ENCODE measurements around the gene MAGI1. TPM values are rescaled to one million over a fixed set of nuclear protein-coding genes. Genes with fewer than 3 reads are reported as not detected.

The MAGI1 gene
- total RNA-seq, 1 experiment from 2014 or later, result 38.6 TPM

DNA sequence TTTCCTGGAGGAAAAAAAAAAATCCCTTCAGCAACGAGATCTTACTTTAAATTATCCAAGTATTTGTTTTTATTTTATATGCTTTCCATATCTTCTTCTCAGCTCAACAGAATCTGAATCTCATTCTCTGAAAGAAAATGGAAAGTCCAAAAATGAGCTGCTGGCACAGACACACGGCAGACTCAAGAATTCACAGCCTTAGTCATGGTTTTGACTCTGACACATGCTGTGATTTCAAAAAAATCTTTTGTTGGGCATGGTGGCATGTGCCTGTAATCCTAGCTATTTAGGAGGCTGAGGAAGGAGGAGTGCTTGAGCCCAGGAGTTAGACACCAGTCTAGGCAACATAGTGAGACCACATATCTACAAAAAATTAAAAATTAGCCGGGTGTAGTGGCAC, 565.0 kb downstream of the MAGI1 start:
- DNase-seq (ENCODE audit: low read depth, low spot score) (no peak), ATAC-seq (no peak)
- ChIA-PET POLR2A (no interaction called here), CTCF (no interaction called here), RAD21 (ENCODE audit: low non-redundant PET in 1 of 2, low total read pairs in 2 of 2, uncharacterized antibody in 2 of 2, unreplicated experiment in 2 of 2) (no interaction called here)
- intact Hi-C loops (cut with micrococcal nuclease), result no loop called here
- no peaks in the 10 kb centered on the region for H3K4me1 ChIP-seq (ENCODE audit: control insufficient read depth in 1 of 2, insufficient read depth in 2 of 2, low read length in 2 of 2)
- no peak overlapping the region for H3K4me3 ChIP-seq (replicated peaks in 1 of 2; ENCODE audit: low read depth in 1 of 2, low read length in 2 of 2)
- no peak overlapping the region for H3K27ac ChIP-seq (ENCODE audit: low read depth, low read length)
- H2AFZ ChIP-seq (ENCODE audit: low read depth, low read length, poor library complexity, severe bottlenecking), result no peak overlapping the region
- no TSS peak for BruUV-seq (replicated peaks)
- H3K4me2 ChIP-seq (ENCODE audit: low read length), result no peak overlapping the region
- H3K9me3 ChIP-seq (ENCODE audit: control insufficient read depth in 1 of 2, insufficient read depth in 1 of 2, low read depth in 1 of 2, low read length in 2 of 2), result no peaks in the 10 kb centered on the region
- H3K9me2 ChIP-seq (ENCODE audit: insufficient read depth), result no peaks in the 10 kb centered on the region
- TF ChIP-seq ZFX (IDR thresholded peaks at IDR 0.05) (no peak), CBX3 (IDR thresholded peaks at IDR 0.05; ENCODE audit: low read depth) (no peak), ELF1 (IDR thresholded peaks at IDR 0.05; ENCODE audit: borderline replicate concordance, low read depth) (no peak)
- TF ChIP-seq, protein P1, sequence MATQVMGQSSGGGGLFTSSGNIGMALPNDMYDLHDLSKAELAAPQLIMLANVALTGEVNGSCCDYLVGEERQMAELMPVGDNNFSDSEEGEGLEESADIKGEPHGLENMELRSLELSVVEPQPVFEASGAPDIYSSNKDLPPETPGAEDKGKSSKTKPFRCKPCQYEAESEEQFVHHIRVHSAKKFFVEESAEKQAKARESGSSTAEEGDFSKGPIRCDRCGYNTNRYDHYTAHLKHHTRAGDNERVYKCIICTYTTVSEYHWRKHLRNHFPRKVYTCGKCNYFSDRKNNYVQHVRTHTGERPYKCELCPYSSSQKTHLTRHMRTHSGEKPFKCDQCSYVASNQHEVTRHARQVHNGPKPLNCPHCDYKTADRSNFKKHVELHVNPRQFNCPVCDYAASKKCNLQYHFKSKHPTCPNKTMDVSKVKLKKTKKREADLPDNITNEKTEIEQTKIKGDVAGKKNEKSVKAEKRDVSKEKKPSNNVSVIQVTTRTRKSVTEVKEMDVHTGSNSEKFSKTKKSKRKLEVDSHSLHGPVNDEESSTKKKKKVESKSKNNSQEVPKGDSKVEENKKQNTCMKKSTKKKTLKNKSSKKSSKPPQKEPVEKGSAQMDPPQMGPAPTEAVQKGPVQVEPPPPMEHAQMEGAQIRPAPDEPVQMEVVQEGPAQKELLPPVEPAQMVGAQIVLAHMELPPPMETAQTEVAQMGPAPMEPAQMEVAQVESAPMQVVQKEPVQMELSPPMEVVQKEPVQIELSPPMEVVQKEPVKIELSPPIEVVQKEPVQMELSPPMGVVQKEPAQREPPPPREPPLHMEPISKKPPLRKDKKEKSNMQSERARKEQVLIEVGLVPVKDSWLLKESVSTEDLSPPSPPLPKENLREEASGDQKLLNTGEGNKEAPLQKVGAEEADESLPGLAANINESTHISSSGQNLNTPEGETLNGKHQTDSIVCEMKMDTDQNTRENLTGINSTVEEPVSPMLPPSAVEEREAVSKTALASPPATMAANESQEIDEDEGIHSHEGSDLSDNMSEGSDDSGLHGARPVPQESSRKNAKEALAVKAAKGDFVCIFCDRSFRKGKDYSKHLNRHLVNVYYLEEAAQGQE (IDR thresholded peaks at IDR 0.05; ENCODE audit: low read depth), result no peak
- TF ChIP-seq, protein P2, sequence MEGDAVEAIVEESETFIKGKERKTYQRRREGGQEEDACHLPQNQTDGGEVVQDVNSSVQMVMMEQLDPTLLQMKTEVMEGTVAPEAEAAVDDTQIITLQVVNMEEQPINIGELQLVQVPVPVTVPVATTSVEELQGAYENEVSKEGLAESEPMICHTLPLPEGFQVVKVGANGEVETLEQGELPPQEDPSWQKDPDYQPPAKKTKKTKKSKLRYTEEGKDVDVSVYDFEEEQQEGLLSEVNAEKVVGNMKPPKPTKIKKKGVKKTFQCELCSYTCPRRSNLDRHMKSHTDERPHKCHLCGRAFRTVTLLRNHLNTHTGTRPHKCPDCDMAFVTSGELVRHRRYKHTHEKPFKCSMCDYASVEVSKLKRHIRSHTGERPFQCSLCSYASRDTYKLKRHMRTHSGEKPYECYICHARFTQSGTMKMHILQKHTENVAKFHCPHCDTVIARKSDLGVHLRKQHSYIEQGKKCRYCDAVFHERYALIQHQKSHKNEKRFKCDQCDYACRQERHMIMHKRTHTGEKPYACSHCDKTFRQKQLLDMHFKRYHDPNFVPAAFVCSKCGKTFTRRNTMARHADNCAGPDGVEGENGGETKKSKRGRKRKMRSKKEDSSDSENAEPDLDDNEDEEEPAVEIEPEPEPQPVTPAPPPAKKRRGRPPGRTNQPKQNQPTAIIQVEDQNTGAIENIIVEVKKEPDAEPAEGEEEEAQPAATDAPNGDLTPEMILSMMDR (IDR thresholded peaks at IDR 0.05 in 2 of 3, conservative IDR thresholded peaks at IDR 0.05 in 1 of 3; ENCODE audit: borderline replicate concordance in 1 of 3, insufficient read depth in 1 of 3, low read depth in 2 of 3, low read length in 2 of 3), result no peak
- TF ChIP-seq, protein P3, sequence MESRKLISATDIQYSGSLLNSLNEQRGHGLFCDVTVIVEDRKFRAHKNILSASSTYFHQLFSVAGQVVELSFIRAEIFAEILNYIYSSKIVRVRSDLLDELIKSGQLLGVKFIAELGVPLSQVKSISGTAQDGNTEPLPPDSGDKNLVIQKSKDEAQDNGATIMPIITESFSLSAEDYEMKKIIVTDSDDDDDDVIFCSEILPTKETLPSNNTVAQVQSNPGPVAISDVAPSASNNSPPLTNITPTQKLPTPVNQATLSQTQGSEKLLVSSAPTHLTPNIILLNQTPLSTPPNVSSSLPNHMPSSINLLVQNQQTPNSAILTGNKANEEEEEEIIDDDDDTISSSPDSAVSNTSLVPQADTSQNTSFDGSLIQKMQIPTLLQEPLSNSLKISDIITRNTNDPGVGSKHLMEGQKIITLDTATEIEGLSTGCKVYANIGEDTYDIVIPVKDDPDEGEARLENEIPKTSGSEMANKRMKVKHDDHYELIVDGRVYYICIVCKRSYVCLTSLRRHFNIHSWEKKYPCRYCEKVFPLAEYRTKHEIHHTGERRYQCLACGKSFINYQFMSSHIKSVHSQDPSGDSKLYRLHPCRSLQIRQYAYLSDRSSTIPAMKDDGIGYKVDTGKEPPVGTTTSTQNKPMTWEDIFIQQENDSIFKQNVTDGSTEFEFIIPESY (IDR thresholded peaks at IDR 0.05; ENCODE audit: extremely low read depth, insufficient replicate concordance, low read length), result no peak
- no peaks in the 10 kb centered on the region for H3K36me3 ChIP-seq (ENCODE audit: control insufficient read depth in 1 of 2, insufficient read depth in 2 of 2, low read length in 2 of 2)
- no peaks in the 10 kb centered on the region for H4K20me1 ChIP-seq (ENCODE audit: insufficient read depth)
- no peak overlapping the region for H3K9ac ChIP-seq (ENCODE audit: low read length)
- no peaks in the 10 kb centered on the region for H3K27me3 ChIP-seq (ENCODE audit: insufficient read depth, low read length)
- no peaks in the 10 kb centered on the region for H3K79me2 ChIP-seq (ENCODE audit: insufficient read depth, low read length)
